Muscle of back (tissue), 10 donors: ENCODE results near the gene ARHGAP32. TPM values are rescaled to one million over a fixed set of nuclear protein-coding genes. Genes with fewer than 3 reads are reported as not detected.

Experiments used
- polyA plus RNA-seq, 10 donors: library from polyadenylated mRNA; unstranded; fragments of 120-200 nt; gene quantifications; one replicate each; pipeline ENCODE4 v1.2.1, GENCODE V29; 2013; ENCODE audit not compliant: insufficient read length in 10 of 10

Gene ARHGAP32
- polyA plus RNA-seq, 10 donors: 8.1 to 16.6 (median 12.8) TPM

Other genes starting within 250 kb of the ARHGAP32 start
- 1 to 10 TPM in 2 of 10 donors, under 1 TPM in 4, not detected in 4; 0.09 to 3.3 (median 0.32) TPM for gene TP53AIP1, start 249.5 kb downstream of the ARHGAP32 start, polyA plus RNA-seq
- gene BARX2, start 183.5 kb upstream of the ARHGAP32 start, polyA plus RNA-seq: 10 to 100 TPM in 1 of 10 donors, 1 to 10 TPM in 5, under 1 TPM in 4; 0.12 to 15.2 (median 1.2) TPM